Smooth muscle cell of the coronary artery (primary cell): ENCODE measurements around the gene MNX1. TPM values are rescaled to one million over a fixed set of nuclear protein-coding genes. Genes with fewer than 3 reads are reported as not detected.

Source experiments
- total RNA-seq: library from RNA; depleted of rRNA; stranded (reverse); fragments of >200 nt; gene quantifications from 2 replicates; pipeline ENCODE4 v1.2.3, GENCODE V29; 2014; ENCODE audit warnings: low replicate concordance

MNX1 gene
- total RNA-seq, result not detected in 2 replicates

GRCh38 chr7:157010588-157011332 is at the start of gene MNX1:
TSS of gene MNX1 (minus strand) at chr7:157010663. CDS start at chr7:157010350, 313 bp downstream.

Other genes starting within 250 kb of the MNX1 start
- 36.4 and 51.7 TPM in 2 replicates for gene LMBR1, start 117.5 kb downstream of the MNX1 start, total RNA-seq
- 9.4 and 11.5 TPM in 2 replicates for gene NOM1, start 61.0 kb downstream of the MNX1 start, total RNA-seq
- 36.9 and 70.9 TPM in 2 replicates for gene UBE3C, start 128.3 kb upstream of the MNX1 start, total RNA-seq